Smooth muscle cell (in vitro differentiated cells): ENCODE results near the gene AGBL4. TPM values are rescaled to one million over a fixed set of nuclear protein-coding genes. Genes with fewer than 3 reads are reported as not detected.

Experiments used
- DNase-seq: peaks from one replicate; lab custom pipeline; 2025; ENCODE audit not compliant: unreplicated experiment; lab: John Stamatoyannopoulos, UW
- H2AFZ ChIP-seq: fragments of 200-600 bp; sonication (generic); 2 replicates; pipeline ENCODE4 v1.6.0; 2016; ENCODE audit warnings: antibody characterized with exemption, low read depth, mild to moderate bottlenecking
- H3F3A ChIP-seq: fragments of 200-600 bp; sonication (generic); 2 replicates; pipeline ENCODE4 v1.6.0; 2017; ENCODE audit warnings: antibody characterized with exemption, low read depth
- H3K27ac ChIP-seq: fragments of 200-600 bp; sonication (generic); 2 replicates; pipeline ENCODE4 v1.5.1; 2016; ENCODE audit warnings: low read depth, mild to moderate bottlenecking
- H3K27me3 ChIP-seq: fragments of 200-600 bp; sonication (generic); 2 replicates; pipeline ENCODE4 v1.6.1; 2016; ENCODE audit warnings: low read depth, mild to moderate bottlenecking
- H3K36me3 ChIP-seq: fragments of 200-600 bp; sonication (generic); 2 replicates; pipeline ENCODE4 v1.5.1; 2016; ENCODE audit warnings: low read depth
- H3K4me1 ChIP-seq: fragments of 200-600 bp; sonication (generic); 2 replicates; pipeline ENCODE4 v1.5.1; 2016; ENCODE audit warnings: low read depth
- H3K4me2 ChIP-seq: fragments of 200-600 bp; sonication (generic); 2 replicates; pipeline ENCODE4 v1.6.0; 2016; ENCODE audit warnings: mild to moderate bottlenecking
- H3K4me3 ChIP-seq: fragments of 200-600 bp; sonication (generic); 2 replicates; pipeline ENCODE4 v1.5.1; 2016; ENCODE audit warnings: mild to moderate bottlenecking
- H3K79me2 ChIP-seq: fragments of 200-600 bp; sonication (generic); 2 replicates; pipeline ENCODE4 v1.6.0; 2016; ENCODE audit warnings: low read depth, mild to moderate bottlenecking
- H3K9ac ChIP-seq: fragments of 200-600 bp; sonication (generic); 2 replicates; pipeline ENCODE4 v1.6.0; 2016; ENCODE audit warnings: low read depth
- H3K9me3 ChIP-seq: fragments of 200-600 bp; sonication (generic); replicated peaks from 2 replicates; pipeline ENCODE4 v1.5.1; 2016; ENCODE audit warnings: low read depth
- H4K20me1 ChIP-seq: fragments of 200-600 bp; sonication (generic); 2 replicates; pipeline ENCODE4 v1.6.0; 2016; ENCODE audit warnings: low read depth
- WGBS: methylation state at CpG from one replicate; pipeline ENCODE4 v1.1.7; 2016; ENCODE audit warnings: low lambda C conversion rate; 5-methylcytosine and 5-hydroxymethylcytosine counted together
- polyA plus RNA-seq: library from polyadenylated mRNA; unstranded; fragments of >200 nt; fragmentation: Nextera tagmentation; extraction: Ambion mirVana; gene quantifications from 2 replicates; pipeline ENCODE4 v1.2.1, GENCODE V29; 2016
- total RNA-seq: library from RNA; depleted of rRNA; stranded (reverse); fragments of >200 nt; gene quantifications from 2 replicates; pipeline ENCODE4 v1.2.3, GENCODE V29; 2014
- TF ChIP-seq, protein P1 (sequence below): fragments of 200-600 bp; sonication (generic); IDR thresholded peaks from 2 replicates; pipeline ENCODE4 v1.5.1; 2017; ENCODE audit warnings: borderline replicate concordance, mild to moderate bottlenecking, antibody characterized with exemption; ENCODE audit not compliant: insufficient read depth, poor library complexity, severe bottlenecking

The AGBL4 gene
- total and polyA plus RNA-seq, 2 experiments from 2014 or later: 0.29 TPM; not detected in 1

DNA sequence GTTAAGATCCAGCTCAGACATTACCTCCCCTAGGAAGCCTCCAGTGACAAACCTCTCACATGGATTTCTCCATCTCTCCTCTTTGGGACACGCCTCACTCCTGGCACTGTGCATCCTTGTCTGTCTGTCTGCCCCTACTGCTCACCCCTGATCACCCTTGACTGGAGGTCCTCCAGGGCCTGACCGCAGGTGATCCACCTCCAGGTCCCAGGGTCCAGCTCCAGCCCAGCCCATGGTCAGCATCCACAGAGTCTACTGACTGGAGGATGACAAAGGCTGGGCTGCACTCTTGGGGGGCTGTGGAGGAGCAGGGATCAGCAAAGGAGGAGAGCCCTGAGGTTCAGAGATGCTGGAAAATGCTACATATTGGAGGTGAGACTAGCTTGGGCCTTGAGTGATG is 1312.8 kb downstream of the AGBL4 start:
- no peak overlapping the region for H3K27ac ChIP-seq
- peaks cover 3% of the 10 kb centered on the region for H3K4me1 ChIP-seq
- no peak overlapping the region for H3K4me2 ChIP-seq
- no peaks in the 10 kb centered on the region for H4K20me1 ChIP-seq
- TF ChIP-seq, protein P1, sequence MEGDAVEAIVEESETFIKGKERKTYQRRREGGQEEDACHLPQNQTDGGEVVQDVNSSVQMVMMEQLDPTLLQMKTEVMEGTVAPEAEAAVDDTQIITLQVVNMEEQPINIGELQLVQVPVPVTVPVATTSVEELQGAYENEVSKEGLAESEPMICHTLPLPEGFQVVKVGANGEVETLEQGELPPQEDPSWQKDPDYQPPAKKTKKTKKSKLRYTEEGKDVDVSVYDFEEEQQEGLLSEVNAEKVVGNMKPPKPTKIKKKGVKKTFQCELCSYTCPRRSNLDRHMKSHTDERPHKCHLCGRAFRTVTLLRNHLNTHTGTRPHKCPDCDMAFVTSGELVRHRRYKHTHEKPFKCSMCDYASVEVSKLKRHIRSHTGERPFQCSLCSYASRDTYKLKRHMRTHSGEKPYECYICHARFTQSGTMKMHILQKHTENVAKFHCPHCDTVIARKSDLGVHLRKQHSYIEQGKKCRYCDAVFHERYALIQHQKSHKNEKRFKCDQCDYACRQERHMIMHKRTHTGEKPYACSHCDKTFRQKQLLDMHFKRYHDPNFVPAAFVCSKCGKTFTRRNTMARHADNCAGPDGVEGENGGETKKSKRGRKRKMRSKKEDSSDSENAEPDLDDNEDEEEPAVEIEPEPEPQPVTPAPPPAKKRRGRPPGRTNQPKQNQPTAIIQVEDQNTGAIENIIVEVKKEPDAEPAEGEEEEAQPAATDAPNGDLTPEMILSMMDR: no peak
- no peaks in the 10 kb centered on the region for H3K79me2 ChIP-seq
- no peak overlapping the region for H3K9ac ChIP-seq
- no peak overlapping the region for H2AFZ ChIP-seq
- DNase-seq: no peak
- H3K27me3 ChIP-seq: no peaks in the 10 kb centered on the region
- H3K36me3 ChIP-seq: no peaks in the 10 kb centered on the region
- no peak overlapping the region for H3K4me3 ChIP-seq
- H3K9me3 ChIP-seq: no peaks in the 10 kb centered on the region
- 100% methylated on average over 2 of the region's 2 CpGs for WGBS
- H3F3A ChIP-seq: no peaks in the 10 kb centered on the region

DNA sequence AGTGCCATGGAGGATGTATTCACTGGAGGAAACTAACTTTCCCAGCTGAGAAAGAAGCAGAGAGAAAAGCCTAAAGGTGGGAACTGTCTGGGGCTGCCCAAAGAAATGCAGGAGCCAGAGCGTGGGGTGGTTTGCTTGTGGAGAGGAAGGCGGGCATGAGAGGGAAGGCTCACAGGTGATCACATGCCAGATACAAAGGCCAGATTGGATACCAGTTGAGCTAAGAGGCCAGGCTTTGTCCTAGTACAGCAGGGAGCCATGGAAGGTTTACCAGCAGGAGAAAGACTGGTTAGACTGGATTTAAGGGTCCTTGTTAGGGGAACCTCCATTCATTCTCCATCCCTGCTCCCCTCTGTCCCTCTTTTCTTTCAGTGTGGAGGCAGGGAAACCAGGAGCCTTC is 1313.4 kb downstream of the AGBL4 start:
- H3K4me3 ChIP-seq: no peak overlapping the region
- no peak overlapping the region for H3K9ac ChIP-seq
- H3F3A ChIP-seq: no peaks in the 10 kb centered on the region
- H3K79me2 ChIP-seq: no peaks in the 10 kb centered on the region
- H3K9me3 ChIP-seq: no peaks in the 10 kb centered on the region
- H3K4me2 ChIP-seq: no peak overlapping the region
- H3K36me3 ChIP-seq: no peaks in the 10 kb centered on the region
- TF ChIP-seq, protein P1: no peak
- WGBS: 83% methylated on average over 2 of the region's 2 CpGs
- H4K20me1 ChIP-seq: no peaks in the 10 kb centered on the region
- H3K27ac ChIP-seq: no peak overlapping the region
- peaks cover 3% of the 10 kb centered on the region for H3K4me1 ChIP-seq
- no peak for DNase-seq
- H3K27me3 ChIP-seq: no peaks in the 10 kb centered on the region
- H2AFZ ChIP-seq: no peak overlapping the region

DNA sequence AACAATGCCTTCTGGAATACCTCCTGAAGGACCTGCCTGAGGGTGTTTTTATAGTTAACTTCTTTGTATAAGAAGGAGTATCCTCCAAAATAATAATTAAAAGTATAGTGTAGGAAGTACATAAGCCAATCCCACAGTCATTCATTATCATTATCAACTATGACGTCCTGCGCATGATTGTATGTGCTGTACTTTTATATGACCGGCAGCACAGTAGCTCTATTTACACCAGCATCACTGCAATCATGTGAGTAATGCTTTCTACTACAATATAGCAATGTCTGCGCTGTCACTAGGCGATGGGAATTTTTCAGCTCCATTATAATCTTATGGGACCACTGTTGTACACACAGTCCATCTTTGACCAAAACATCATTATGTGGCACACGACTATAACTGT is 1319.0 kb downstream of the AGBL4 start:
- H3K36me3 ChIP-seq: no peaks in the 10 kb centered on the region
- H3K79me2 ChIP-seq: no peaks in the 10 kb centered on the region
- H3K4me2 ChIP-seq: no peak overlapping the region
- H3K4me1 ChIP-seq: no peaks in the 10 kb centered on the region
- H3K27ac ChIP-seq: no peak overlapping the region
- H3K9ac ChIP-seq: no peak overlapping the region
- no peaks in the 10 kb centered on the region for H3K9me3 ChIP-seq
- no peaks in the 10 kb centered on the region for H3F3A ChIP-seq
- no peak for DNase-seq
- TF ChIP-seq, protein P1: no peak
- H4K20me1 ChIP-seq: no peaks in the 10 kb centered on the region
- no peak overlapping the region for H3K4me3 ChIP-seq
- peaks cover 29% of the 10 kb centered on the region for H3K27me3 ChIP-seq
- WGBS: 90% methylated on average over 6 of the region's 6 CpGs
- H2AFZ ChIP-seq: no peak overlapping the region

DNA sequence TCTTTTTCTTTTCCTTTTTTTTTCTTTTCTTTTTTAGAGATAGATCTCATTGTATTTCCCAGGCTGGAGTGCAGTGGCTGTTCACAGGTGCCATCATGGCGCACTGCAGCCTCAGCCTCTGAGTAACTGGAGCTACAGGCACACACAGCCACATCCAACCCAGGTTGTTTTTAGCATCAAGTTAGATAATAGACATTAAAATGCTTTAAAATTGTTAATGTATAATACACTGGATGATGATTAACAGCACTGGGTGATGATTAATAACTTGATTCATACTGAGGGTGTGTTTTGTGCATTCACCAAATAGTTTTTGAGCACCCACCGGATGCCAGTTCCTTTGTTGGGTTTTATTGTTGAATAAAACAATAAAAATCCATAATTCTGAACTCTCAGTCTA is 1322.3 kb downstream of the AGBL4 start:
- Histone ChIP-seq H3K4me2 (no peak overlapping the region), H2AFZ (no peak overlapping the region), H3K4me1 (no peaks in the 10 kb centered on the region), H3K36me3 (no peaks in the 10 kb centered on the region), H3K4me3 (no peak overlapping the region), H3K9me3 (no peaks in the 10 kb centered on the region), H3K27ac (no peak overlapping the region), H3F3A (no peaks in the 10 kb centered on the region), H3K27me3 (peaks cover 46% of the 10 kb centered on the region), H4K20me1 (no peaks in the 10 kb centered on the region), H3K9ac (no peak overlapping the region), H3K79me2 (no peaks in the 10 kb centered on the region)
- WGBS: 95% methylated on average over 2 of the region's 2 CpGs
- TF ChIP-seq, protein P1: no peak
- no peak for DNase-seq
